T1000 (cell line): ENCODE data around the gene EHF.
"Not testable (repeated sequence)": the region's sequence is repeated elsewhere in the genome, so short reads cannot be mapped to it uniquely, and the experiment has no call there.

ENCODE experiments used
- DNase-seq: peaks from one replicate; lab custom pipeline; 2025; ENCODE audit warnings: mixed read lengths; lab: John Stamatoyannopoulos, UW

EHF gene

DNA sequence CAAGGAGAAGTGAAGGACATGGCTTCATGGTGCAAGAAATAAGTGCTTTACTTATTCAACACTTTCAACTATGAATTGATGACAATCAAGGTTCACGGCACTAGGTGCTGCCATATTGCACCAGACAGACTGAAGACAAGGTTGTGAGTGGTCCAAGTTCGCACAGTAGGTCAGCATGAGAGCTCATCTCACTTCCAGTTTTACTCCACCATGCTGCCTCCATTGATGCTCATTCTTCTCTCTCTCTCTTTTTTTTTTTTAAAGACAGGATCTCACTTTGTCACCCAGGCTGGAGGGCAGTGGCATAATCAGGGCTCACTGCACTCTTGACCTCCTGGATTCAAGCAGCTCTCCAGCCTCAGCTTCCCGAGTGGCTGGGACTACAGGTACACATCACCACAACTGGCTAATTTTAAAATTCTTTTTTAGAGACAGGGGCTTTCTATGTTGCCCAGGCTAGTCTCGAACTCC is 47.7 kb downstream of the EHF start:
- DNase-seq, result no peak

DNA sequence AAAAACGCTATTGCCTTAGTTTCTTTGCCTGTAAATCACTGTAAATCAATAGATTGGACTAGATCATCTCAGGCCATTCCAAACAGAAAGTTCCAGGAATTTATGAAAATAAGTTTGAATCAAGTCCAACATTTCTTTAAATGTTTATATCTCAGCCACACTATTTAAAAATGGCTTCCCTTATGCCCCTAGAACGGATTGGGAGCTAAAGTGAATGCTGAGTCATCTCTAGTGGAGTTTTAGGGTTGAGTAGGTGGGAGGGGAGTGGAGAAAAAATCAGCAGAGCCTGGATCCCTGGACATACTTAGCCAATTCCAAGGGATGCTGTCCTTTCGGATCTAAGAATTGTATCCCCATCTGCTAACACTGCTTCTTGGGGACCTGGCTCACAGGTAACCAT is 48.6 kb downstream of the EHF start:
- DNase-seq, result no peak

DNA sequence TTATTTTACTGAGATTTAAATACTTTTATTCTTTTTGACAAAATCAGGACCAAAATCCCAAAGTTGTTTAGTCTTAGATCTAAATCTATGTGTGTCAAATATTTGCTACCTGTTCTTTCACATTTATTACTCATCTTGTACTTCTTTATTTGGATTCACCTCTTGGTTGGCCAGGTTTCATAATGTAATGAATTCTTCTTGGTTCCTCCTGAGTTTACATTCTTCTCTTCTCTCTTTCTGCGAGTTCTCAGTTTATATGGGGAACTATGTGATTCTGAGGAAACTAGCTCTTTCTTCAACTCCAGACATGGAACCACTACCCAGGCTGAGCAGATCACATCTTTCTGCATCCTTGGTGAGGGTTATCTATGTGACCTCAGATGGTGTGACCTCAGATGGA is 50.2 kb downstream of the EHF start:
- DNase-seq, result no peak

DNA sequence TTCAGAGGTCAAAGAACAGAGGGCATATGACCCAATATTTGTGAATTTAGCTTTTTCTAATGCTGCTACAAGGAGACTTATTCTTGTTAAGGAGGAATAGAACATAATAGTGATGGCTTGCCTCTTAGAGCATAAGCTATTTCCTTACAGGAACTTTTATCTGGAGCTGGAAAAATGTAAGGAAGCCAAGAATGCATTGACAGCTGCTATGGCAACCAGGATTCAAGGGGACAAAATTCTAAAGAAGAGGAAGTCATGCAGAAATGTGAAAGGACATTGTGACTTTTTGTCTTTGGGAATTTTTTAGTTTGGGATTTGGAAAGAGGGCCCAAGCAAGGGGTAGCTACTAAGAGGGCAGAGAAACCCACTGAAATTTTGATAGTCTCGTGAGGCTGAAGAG is 51.1 kb downstream of the EHF start:
- no peak for DNase-seq

DNA sequence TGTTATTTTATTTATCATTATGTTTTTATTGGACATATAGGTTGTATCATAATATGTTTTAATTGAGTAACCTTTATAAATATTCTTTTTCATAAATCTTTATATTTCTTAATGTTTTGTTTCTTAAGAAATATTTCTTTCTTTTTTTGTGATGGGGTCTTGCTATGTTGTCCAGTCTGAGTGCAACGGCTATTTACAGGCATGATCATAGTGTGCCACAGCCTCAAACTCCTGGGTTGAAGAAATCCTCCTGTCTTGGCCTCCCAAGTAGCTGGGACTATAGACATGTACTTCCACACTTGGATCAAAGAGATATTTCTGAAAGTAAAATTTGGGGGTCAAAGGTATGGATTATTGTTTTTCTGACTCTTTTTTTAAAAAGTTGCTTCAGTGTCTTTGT is 53.1 kb downstream of the EHF start:
- no peak for DNase-seq

DNA sequence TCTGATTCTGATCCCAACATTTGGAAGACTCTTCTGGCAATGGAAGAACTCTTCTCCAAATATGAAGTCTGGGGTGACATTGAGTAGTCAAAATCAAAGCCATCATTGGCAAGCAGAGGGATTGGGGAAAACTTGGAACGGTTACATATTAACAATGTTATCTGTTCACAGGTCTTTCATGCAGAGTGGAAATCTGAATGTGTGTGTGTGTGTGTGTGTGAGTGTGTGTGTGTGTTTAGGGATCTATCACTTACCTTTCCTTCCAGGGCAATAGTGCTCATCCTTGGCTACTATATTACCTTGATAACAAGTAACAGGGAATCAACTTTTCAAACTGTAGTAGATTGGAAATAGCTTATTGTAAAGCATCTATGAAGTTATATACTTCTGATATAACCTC is 55.3 kb downstream of the EHF start:
- DNase-seq, result no peak

DNA sequence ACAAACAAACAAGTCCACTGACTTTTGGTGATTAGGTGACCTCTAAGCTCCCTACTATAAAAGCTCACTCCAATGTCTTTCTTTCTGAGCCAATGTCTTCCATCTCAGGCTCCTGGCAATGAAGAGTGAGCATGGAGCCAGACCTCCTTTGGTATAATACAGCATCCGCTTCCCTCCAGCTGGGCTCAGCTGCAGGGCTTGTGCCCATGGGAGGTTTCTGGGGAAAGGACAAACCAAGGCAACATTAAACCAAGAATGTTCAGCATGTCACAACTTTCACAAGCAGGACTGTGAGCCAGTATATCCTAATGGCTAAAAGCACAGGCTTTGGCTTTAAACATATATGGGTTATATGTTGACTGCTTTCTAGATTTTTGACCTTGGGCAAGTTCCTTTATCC is 58.8 kb downstream of the EHF start:
- no peak for DNase-seq

DNA sequence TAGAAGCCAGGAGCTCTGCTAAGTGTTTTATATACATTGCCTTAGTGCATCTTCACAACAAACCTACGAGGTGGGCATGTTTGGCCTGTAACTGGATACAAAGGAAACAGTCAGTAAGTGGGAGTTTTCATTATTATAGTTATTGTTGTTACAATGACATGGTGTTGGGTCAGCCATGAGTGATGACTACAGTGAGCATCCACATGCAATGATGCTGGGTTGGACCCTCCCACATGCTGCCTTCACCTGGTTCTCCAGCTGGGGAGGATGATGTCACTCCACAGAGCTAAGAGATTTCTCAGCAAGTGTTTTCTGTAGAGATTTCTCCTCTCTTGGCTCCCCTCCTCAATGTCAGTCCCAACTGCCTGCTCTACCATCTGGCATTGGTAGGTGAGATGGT is 59.3 kb downstream of the EHF start:
- DNase-seq, result no peak

DNA sequence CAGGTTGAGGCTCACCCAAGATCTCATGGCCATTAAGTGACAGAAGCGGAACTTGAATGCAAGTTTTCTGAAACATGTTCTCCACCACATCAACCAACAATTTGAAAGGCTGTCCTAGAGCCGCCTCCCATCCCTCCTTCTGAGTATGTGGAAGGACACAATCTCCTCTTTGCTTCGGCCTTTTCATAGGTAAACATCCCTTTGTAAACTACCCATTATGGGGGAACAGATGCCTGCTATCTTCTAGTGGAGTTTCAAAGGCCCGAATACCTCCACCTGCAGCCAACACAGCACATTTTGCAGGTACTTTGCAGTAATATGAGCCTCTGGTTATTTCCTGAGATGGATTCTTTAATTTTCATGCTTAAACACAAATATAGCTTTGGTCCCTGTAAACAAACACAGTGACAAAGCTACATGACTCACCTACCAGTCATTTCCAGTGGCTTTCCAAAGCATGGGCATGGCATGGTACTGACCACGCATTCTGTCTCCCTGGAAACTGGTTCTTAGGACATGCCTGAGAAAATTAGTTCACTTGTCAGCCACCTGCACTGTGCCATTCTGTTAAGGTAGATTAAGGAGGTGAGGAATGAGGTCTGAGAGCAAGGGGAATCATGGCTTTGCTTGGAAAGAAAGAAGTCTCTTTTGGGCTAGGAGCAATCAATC is 60.2 kb downstream of the EHF start:
- DNase-seq, result peak; percentile 40

DNA sequence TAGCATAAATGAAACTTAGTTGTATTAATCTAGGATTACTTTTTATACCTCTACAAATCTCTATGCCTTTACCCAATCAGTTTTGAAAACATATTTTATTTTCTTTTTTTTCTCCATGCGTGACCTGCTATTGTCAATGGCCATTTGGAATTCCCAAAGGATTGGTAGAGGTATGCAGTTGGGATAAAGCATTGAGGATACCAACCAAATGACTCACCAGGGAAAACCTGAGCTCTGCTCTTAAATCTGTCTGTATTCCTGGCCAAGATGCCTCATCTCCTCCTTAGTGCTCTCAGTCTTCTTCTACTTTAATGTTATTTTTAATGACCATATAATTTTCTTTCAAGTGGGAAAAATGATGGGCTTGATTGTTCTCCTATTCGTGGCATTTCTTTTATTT is 61.9 kb downstream of the EHF start:
- no peak for DNase-seq

DNA sequence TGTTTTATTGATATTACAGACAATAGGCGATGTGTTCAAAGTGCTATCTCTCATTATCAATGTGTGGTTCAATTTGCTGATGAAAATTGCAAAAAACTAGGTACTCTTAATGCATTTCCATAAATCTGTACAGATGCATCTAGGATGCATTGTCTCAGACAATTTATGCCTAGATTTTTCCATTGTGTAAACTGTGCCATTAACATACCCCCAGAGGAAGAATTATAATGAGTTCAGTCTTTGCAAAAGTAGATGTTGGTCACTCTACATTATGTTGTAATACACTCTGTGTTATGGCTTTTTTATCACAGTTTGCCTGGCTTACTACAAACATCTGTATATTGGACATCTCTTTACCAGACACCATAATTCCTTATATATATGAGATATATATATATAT is 62.5 kb downstream of the EHF start:
- no peak for DNase-seq

DNA sequence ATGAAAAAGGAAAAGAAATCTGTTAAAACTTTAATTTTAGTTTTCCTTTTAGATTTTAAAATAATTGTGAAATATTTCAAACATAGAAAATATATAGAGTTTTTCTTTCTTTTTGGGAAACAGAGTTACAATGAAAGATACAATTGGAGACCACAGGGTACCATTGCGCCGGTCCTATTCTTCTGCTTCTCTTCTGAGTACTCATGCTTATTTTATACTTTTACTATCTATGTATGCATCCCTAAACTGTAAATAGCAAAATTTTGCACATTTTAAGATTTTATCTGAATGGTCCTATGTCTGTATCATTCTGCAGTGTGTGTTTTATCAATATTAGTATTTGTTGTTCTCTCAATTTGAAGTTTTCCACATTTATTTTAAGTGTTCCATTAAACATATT is 65.0 kb downstream of the EHF start:
- DNase-seq, result no peak

DNA sequence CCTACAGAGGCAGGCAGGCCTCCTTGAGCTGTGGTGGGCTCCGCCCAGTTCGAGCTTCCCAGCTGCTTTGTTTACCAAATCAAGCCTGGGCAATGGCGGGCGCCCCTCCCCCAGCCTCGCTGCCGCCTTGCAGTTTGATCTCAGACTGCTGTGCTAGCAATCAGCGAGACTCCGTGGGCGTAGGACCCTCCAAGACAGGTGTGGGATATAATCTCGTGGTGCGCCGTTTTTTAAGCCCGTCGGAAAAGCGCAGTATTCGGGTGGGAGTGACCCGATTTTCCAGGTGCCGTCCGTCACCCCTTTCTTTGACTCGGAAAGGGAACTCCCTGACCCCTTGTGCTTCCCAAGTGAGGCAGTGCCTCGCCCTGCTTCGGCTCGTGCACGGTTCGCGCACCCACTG is 71.4 kb downstream of the EHF start:
- DNase-seq, result not testable (repeated sequence)

DNA sequence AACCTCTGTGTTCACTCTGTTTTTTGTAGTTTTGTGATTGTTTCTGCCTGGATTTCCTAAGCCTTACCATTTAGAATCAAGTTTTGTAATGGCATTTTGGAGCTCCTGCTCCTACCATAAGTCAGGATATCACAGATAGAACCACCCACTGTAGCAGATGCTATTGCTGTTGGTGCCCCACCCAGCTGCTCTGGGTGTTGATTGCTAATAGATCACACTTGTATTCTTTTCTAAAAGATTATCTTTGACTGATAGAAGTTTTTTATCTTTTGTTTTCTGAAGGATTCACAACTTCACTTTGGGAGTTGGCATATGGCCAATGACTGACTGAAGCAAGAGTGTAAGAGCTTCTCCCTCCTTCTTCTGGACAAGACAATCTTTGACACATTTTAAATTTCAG is 76.0 kb downstream of the EHF start:
- no peak for DNase-seq

DNA sequence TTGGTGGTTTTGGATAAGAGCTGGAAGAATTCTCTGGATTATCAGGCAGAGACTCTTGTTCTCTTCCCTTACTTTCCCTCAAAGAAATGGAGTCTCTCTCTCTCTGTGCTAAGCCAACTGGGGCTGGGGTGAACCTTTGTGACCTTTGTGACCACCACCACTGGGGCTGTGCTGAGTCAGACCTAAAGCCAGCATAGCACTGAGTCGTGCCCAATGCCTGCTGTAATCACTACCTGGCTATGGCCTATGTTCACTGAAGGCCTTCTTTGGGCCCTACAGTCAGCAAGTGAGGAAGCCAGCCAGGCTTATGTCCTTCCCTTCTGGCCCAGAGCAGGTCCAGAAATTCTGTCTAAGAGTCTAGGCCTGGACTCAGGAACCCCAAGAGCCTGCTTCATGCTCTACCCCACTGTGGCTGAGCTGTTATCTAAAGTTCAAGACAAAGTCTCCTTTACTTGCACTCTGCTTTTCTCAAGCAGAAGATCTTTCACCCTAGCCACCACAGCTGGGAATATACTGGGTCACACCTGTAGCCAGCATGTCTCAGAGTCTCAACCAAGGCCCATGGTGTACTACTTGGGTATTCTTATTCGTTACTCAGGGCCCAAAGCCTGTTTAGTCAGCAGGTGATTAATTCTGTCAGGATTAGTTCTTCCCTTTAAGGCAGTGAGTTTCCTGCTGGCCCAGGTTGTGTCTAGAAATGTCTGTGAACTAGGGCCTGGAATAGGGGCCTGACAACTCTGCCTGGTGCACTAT is 86.0 kb downstream of the EHF start:
- DNase-seq, result no peak

DNA sequence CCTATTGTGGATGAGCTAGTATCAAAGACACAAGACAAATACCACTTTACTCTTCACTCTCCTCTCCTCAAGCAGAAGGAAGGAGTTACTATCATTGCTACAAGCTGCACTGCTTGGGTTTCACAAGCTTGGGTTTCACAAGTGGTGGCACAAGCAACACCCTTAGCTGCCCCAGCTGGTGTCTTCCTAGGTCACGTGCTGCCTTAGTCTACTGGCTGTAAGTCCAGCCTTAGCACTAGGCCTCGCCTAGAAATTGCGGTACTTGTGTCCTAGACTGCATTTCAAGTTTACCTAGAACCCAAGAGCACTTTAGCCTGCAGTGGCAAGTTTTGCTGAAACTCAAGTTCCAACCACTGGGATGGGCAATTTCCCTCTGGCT is 86.6 kb downstream of the EHF start:
- DNase-seq, result no peak
